Esophagus (tissue), 2 donors: ENCODE data around the gene UBE2E3. TPM values are rescaled to one million over a fixed set of nuclear protein-coding genes. Genes with fewer than 3 reads are reported as not detected.
"Not testable (repeated sequence)": the region's sequence is repeated elsewhere in the genome, so short reads cannot be mapped to it uniquely, and the experiment has no call there.

ENCODE experiments used
- H3K27ac ChIP-seq, 2 donors: one replicate each; pipeline ENCODE4 v1.5.1; 2013; ENCODE audit warnings: low read depth in 2 of 2, mild to moderate bottlenecking in 2 of 2, inconsistent platforms in 1 of 2, low read length in 1 of 2, moderate library complexity in 1 of 2
- H3K27me3 ChIP-seq, 2 donors: one replicate each; pipeline ENCODE4 v1.6.1; 2013; ENCODE audit warnings: low read length in 2 of 2, control low read depth in 1 of 2, mild to moderate bottlenecking in 1 of 2; ENCODE audit not compliant: insufficient read depth in 2 of 2, control insufficient read depth in 1 of 2
- H3K36me3 ChIP-seq, 2 donors: one replicate each; pipeline ENCODE4 v1.6.1; 2013; ENCODE audit warnings: low read length in 1 of 2; ENCODE audit not compliant: control insufficient read depth in 2 of 2, insufficient read depth in 2 of 2
- H3K4me1 ChIP-seq, 2 donors: one replicate each; pipeline ENCODE4 v1.6.1; 2013; ENCODE audit warnings: low read length in 1 of 2; ENCODE audit not compliant: control insufficient read depth in 2 of 2, insufficient read depth in 2 of 2
- H3K4me3 ChIP-seq, 2 donors: one replicate each; pipeline ENCODE4 v1.5.1; 2013; ENCODE audit warnings: low read length in 2 of 2, mild to moderate bottlenecking in 2 of 2, low read depth in 1 of 2, moderate library complexity in 1 of 2
- H3K9me3 ChIP-seq, 2 donors: one replicate each; pipeline ENCODE4 v1.6.1; 2013; ENCODE audit warnings: mild to moderate bottlenecking in 2 of 2, low read depth in 1 of 2, low read length in 1 of 2, moderate library complexity in 1 of 2; ENCODE audit not compliant: control insufficient read depth in 2 of 2, insufficient read depth in 1 of 2
- WGBS, 2 donors: extraction: QIAGEN DNeasy Blood & Tissue Kit; methylation state at CpG; one replicate each; pipeline ENCODE4 v1.1.7; 2013; 5-methylcytosine and 5-hydroxymethylcytosine counted together
- polyA plus RNA-seq, 2 donors: library from polyadenylated mRNA; stranded (reverse); fragments of 200-250 nt; gene quantifications; one replicate each; pipeline ENCODE4 v1.2.3, GENCODE V29; 2013
- donor health status: healthy with polysubstance abuse.
- donor health status: Bipolar disorder and iron deficiency.

UBE2E3 gene
- polyA plus RNA-seq, 2 donors, result 21.3 to 33.4 TPM

DNA sequence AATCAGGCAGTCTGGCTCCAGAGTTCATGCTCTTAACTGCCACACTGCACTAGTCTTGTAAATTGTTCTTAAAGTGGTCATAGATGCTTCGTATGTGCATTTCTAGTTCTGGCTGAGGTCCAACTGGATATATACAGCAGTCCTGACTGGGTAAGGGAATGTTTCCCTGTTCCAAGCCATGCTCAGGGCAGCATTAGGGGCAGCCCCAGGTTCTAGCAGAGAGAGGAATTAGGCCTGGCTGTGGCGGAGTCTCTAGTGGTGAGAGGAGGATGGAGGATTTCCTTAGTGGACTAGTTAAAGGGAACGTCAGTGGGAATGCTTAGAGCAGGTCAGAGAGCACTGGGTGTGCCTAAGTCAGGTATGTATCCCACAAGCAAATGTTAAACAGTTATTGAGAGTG, 28.0 kb downstream of the UBE2E3 start:
- Histone ChIP-seq H3K4me1 (peaks cover 0 to 2% of the 10 kb centered on the region in 2 donors), H3K27me3 (no peaks in the 10 kb centered on the region), H3K36me3 (no peaks in the 10 kb centered on the region), H3K4me3 (no peak overlapping the region), H3K9me3 (no peaks in the 10 kb centered on the region), H3K27ac (no peak overlapping the region)
- WGBS, 2 donors, result 76 to 84% methylated on average over 3 of the region's 3 CpGs

DNA sequence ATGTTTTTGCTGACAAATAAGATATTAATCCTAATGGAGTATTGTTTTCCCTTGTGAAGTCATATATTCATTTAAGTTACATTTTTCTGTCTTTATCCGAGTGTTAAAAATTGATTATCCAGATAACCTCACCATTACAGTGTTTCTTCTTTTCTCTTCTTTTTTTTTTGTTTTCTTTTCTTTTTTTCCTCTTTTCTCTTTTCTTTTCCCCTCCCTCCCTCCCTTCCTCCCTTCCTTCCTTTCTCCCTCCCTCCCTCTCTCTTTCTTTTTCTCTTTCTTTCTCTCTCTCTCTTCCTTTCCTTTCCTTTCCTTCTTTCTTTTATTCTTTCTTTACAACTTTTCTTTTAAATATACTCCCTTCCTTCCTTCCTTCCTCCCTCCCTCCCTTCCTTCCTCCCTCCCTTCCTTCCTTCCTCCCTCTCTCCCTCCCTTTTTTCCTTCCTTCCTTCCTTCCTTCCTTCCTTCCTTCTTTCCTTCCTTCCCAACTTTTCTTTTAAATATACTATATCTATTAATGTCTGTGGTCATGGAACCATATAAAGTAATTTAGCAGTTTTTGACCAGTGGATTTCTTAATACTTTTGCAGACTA, 40.9 kb downstream of the UBE2E3 start:
- H3K27me3 ChIP-seq, result no peaks in the 10 kb centered on the region
- no peaks in the 10 kb centered on the region for H3K9me3 ChIP-seq
- H3K27ac ChIP-seq, result no peak overlapping the region
- H3K36me3 ChIP-seq, result no peaks in the 10 kb centered on the region
- H3K4me1 ChIP-seq, result no peaks in the 10 kb centered on the region
- WGBS, 2 donors, result 90 to 100% methylated on average over 1 of the region's 1 CpG
- H3K4me3 ChIP-seq, result no peak overlapping the region

DNA sequence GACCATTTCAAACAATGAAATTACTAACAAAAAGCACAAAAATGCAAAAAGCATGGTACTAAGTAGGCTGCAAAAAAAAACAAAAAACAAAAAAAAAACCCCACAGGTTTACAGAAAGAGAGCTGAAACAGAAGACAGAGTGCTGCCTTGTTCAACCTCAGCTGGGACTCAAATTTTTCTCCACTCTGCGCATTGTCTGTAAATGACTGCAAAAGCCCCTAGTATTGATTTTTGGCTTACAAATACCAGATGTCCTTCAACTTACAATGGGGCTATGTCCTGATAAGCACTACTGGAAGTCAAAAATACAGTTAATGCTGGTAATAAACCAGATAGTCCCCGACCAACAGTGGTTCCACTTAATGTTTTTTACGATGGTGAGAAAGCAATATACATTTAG, 42.2 kb downstream of the UBE2E3 start:
- no peak overlapping the region for H3K27ac ChIP-seq
- H3K4me3 ChIP-seq, result no peak overlapping the region
- no peaks in the 10 kb centered on the region for H3K36me3 ChIP-seq
- H3K9me3 ChIP-seq, result no peaks in the 10 kb centered on the region
- H3K27me3 ChIP-seq, result no peaks in the 10 kb centered on the region
- 82 to 94% methylated on average over 3 of the region's 3 CpGs for whole genome bisulfite sequencing, 2 donors
- no peaks in the 10 kb centered on the region for H3K4me1 ChIP-seq

DNA sequence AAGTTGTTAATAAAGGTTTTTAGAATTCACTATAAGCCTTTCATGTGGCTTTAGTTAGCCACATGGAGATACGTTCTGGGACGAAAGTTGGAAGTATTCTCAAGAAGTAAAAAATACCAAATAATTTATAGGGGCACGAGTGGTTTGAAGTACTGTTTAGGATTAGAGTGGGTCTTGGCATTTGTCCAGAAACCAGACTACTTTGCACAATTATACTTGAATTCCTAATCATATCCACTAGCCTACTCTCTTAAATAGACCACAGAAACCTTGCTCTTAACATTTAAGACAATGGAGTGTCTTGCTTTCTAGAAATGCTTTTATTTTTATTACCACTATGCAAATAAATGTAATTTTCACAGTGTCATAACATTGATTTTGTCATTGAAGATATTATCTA, 44.6 kb downstream of the UBE2E3 start:
- no peaks in the 10 kb centered on the region for H3K4me1 ChIP-seq
- H3K27ac ChIP-seq, result no peak overlapping the region
- H3K27me3 ChIP-seq, result no peaks in the 10 kb centered on the region
- H3K4me3 ChIP-seq, result no peak overlapping the region
- no peaks in the 10 kb centered on the region for H3K9me3 ChIP-seq
- H3K36me3 ChIP-seq, result no peaks in the 10 kb centered on the region
- WGBS, 2 donors, result 59 to 68% methylated on average over 3 of the region's 3 CpGs

DNA sequence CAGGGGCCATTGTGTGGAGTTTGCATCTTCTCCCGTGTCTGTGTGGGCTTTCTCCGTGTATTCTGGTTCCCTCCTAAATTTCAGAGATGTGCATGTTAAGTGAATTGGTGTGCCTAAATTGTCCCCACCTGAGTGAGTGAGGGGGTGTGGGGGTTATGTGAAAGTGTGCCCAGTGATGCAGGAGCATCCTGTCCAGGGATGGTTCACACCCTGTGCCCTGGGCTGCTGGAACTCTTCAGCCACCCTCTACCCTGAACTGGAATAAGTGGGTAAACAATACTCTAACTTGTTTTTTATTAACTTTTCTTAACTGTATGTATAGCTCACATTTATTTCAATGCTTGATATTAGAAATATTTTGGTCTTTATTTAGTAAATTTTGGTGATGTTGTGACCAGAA, 56.0 kb downstream of the UBE2E3 start:
- H3K27ac ChIP-seq, result no peak overlapping the region
- H3K4me3 ChIP-seq, result no peak overlapping the region
- H3K9me3 ChIP-seq, result no peaks in the 10 kb centered on the region
- no peaks in the 10 kb centered on the region for H3K36me3 ChIP-seq
- H3K27me3 ChIP-seq, result no peaks in the 10 kb centered on the region
- no peaks in the 10 kb centered on the region for H3K4me1 ChIP-seq
- WGBS, 2 donors, result 95 to 96% methylated on average over 2 of the region's 2 CpGs

DNA sequence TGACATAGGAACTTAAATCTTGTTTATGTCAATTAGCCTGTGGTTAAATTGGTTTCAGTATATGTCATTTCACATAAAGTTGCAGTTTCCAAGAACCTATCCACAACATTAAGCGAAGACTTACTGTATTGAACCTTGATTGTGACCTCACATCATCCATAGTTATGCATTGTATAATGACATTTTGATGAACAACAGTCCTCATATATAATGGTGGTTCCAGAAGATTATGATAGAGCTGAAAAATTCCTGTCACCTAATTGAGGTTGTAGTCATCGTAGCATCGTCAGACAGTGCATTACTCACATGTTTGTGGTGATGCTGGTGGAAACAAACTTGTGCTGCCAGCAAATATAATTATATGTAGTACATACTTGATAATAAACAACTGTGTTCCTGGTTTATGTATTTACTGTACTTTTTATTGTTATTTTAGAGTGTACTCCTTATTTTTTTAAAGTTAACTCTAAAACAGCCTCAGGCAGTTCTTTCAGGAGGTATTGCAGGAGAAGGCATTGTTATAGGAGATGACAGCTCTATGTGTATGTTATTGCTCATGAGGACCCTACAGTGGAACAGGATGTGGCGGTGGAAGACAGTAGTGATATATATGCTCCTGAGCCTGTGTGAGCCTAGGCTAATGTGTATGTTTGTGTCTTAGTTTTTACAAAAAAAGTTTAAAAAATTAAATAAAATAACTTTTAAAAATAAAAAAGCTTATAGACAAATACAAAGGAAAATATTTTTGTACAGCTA, 56.6 kb downstream of the UBE2E3 start:
- 80 to 91% methylated on average over 4 of the region's 4 CpGs for WGBS, 2 donors
- no peaks in the 10 kb centered on the region for H3K9me3 ChIP-seq
- no peak overlapping the region for H3K27ac ChIP-seq
- no peak overlapping the region for H3K4me3 ChIP-seq
- H3K36me3 ChIP-seq, result no peaks in the 10 kb centered on the region
- H3K27me3 ChIP-seq, result no peaks in the 10 kb centered on the region
- H3K4me1 ChIP-seq, result no peaks in the 10 kb centered on the region

DNA sequence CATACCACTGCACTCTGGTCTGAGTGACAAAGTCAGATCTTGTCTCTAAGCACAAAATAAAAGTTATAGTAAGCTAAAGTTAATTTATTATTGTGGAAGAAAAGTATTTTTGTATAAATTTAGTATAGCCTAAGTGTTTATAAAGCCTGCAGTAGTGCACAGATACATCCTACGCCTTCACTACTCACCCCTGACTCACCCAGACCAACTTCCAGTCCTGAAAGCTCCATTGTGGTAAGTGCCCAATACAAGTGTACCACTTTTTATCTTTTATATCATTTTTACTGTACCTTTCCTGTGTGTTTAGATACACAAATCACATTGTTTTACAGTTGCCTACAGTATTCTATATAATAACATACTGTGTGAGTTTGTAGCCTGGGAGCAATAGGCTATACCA, 57.5 kb downstream of the UBE2E3 start:
- Histone ChIP-seq H3K27me3 (no peaks in the 10 kb centered on the region), H3K27ac (no peak overlapping the region), H3K4me1 (no peaks in the 10 kb centered on the region), H3K9me3 (no peaks in the 10 kb centered on the region), H3K36me3 (no peaks in the 10 kb centered on the region), H3K4me3 (no peak overlapping the region)
- WGBS, 2 donors, result 93 to 98% methylated on average over 1 of the region's 1 CpG

DNA sequence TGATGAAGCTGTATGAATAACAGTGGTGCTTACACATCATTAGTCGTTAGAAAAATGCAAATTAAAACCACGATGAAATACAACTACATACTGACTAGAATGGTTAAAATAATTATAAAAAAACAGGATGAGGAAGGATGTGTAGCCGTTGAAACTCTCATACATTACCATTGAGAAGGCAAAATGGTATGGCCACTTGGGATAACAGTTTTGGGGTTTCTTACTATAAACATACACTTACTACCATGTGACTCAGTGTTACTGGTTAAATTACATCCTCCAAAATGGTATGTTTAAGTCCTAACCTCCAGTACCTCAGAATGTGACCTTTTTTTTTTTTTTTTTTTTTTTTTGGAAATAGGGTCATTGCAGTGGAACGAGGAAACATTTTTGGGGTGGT, 58.4 kb downstream of the UBE2E3 start:
- H3K4me3 ChIP-seq, result no peak overlapping the region
- H3K9me3 ChIP-seq, result no peaks in the 10 kb centered on the region
- 90 to 91% methylated on average over 4 of the region's 4 CpGs for WGBS, 2 donors
- no peak overlapping the region for H3K27ac ChIP-seq
- H3K27me3 ChIP-seq, result no peaks in the 10 kb centered on the region
- no peaks in the 10 kb centered on the region for H3K36me3 ChIP-seq
- H3K4me1 ChIP-seq, result no peaks in the 10 kb centered on the region

DNA sequence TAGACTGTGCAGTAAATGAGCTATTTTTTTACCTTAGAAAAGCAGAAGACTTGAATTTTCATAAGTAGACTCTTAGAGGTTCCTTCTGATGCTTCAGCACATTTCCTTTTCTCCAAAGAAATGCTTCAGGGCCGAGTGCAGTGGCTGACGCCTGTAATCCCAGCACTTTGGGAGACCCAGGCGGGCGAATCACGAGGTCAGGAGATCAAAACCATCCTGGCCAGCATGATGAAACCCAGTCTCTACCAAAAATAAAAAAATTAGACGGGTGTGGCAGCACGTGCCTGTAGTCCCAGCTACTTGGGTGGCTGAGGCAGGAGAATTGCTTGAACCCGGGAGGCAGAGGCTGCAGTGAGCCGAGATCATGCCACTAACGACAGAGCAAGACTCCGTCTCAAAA, 60.4 kb downstream of the UBE2E3 start:
- 93 to 96% methylated on average over 11 of the region's 11 CpGs for WGBS, 2 donors
- not testable (repeated sequence) for H3K27ac ChIP-seq

DNA sequence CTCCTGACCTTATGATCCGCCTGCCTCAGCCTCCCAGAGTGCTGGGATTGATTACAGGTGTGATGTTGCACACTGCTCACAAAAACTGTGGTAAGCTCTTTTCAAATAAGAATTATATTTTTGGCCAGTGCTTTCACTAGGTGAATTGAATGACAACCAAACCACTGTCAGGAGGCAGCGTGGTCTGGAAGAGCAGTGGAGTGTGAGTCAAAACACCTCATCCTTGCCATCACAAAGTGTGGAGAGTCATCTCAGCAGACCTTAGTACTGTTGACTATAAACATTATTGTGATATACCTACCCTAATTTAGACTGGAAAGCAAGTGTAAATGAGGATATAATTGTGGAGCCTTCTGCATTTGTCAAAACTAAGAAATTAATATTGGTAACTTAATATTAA, 61.3 kb downstream of the UBE2E3 start:
- 68 to 77% methylated on average over 2 of the region's 2 CpGs for whole genome bisulfite sequencing, 2 donors

More for the DNA sequence above, 60.4 kb downstream of the UBE2E3 start:
- not testable (repeated sequence) for H3K27me3 ChIP-seq, H3K36me3 ChIP-seq, H3K4me3 ChIP-seq, H3K9me3 ChIP-seq, H3K4me1 ChIP-seq

More for the DNA sequence above, 61.3 kb downstream of the UBE2E3 start:
- H3K4me1 ChIP-seq, result no peaks in the 10 kb centered on the region
- H3K27me3 ChIP-seq, result no peaks in the 10 kb centered on the region
- H3K4me3 ChIP-seq, result no peak overlapping the region
- H3K27ac ChIP-seq, result no peak overlapping the region
- H3K9me3 ChIP-seq, result no peaks in the 10 kb centered on the region
- H3K36me3 ChIP-seq, result no peaks in the 10 kb centered on the region
